A673 (cell line): ENCODE data around the gene CNTLN.

Experiments
- EZH2 ChIP-seq: fragments of 200-600 bp; sonication (generic); IDR thresholded peaks from 2 replicates; pipeline ENCODE4 v1.6.1; 2017; ENCODE audit warnings: borderline replicate concordance, low read depth, mild to moderate bottlenecking, mixed read lengths, antibody characterized with exemption, low read length; ENCODE audit not compliant: poor library complexity, severe bottlenecking
- TF ChIP-seq, protein P1 (sequence below): fragments of 300-800, 200-600 bp; sonication (generic); conservative IDR thresholded peaks from 2 replicates; pipeline ENCODE4 v1.5.1; 2017; ENCODE audit warnings: low read depth, mild to moderate bottlenecking, antibody characterized with exemption, low read length, moderate library complexity, mixed read lengths

DNA sequence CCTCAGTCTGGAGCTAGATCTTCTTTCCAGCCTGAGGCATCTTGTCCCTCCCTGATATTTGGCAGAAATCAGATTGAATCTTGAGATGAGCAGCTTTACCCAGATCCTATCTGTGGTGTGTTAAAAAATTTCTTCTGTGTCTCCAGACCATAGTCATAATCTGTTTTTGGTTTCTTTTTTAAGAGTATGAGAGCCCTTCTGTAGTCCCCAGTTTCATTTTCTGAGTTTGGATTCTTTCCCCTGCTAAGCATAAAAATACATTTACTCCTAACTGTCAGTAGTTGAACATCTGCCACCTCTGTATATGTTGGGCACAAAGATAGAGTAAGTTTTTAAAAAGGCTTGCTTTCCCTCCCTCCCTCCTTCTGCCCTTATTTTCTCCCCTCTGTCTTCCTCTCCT lies 137.7 kb downstream of the CNTLN start:
- TF ChIP-seq, protein P1, sequence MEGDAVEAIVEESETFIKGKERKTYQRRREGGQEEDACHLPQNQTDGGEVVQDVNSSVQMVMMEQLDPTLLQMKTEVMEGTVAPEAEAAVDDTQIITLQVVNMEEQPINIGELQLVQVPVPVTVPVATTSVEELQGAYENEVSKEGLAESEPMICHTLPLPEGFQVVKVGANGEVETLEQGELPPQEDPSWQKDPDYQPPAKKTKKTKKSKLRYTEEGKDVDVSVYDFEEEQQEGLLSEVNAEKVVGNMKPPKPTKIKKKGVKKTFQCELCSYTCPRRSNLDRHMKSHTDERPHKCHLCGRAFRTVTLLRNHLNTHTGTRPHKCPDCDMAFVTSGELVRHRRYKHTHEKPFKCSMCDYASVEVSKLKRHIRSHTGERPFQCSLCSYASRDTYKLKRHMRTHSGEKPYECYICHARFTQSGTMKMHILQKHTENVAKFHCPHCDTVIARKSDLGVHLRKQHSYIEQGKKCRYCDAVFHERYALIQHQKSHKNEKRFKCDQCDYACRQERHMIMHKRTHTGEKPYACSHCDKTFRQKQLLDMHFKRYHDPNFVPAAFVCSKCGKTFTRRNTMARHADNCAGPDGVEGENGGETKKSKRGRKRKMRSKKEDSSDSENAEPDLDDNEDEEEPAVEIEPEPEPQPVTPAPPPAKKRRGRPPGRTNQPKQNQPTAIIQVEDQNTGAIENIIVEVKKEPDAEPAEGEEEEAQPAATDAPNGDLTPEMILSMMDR = no peak
- TF ChIP-seq EZH2 = no peak
